Lower lobe of right lung (tissue), 2 donors: ENCODE measurements around the gene SYNE2. TPM values are rescaled to one million over a fixed set of nuclear protein-coding genes. Genes with fewer than 3 reads are reported as not detected.

Experiments used
- ATAC-seq, 2 donors: fragments of 200-7000 bp; cut with Tn5 transposase; one replicate each; pipeline ENCODE4 v1.9.1; 2020 to 2022; ENCODE audit warnings: mild to moderate bottlenecking in 2 of 2, moderate library complexity in 2 of 2
- DNase-seq: peaks from one replicate; pipeline ENCODE4 v3.0.0-alpha.2; 2020
- H3K27ac ChIP-seq: fragments of 200-600 bp; one replicate; pipeline ENCODE4 v1.8.0; 2022
- H3K27me3 ChIP-seq: fragments of 200-600 bp; one replicate; pipeline ENCODE4 v1.8.0; 2022; ENCODE audit warnings: low read depth
- H3K36me3 ChIP-seq: fragments of 200-600 bp; one replicate; pipeline ENCODE4 v1.8.0; 2022; ENCODE audit warnings: mild to moderate bottlenecking
- H3K4me1 ChIP-seq: fragments of 200-600 bp; one replicate; pipeline ENCODE4 v1.8.0; 2022
- H3K4me3 ChIP-seq: fragments of 200-600 bp; one replicate; pipeline ENCODE4 v1.8.0; 2022; ENCODE audit warnings: mild to moderate bottlenecking
- H3K9me3 ChIP-seq: fragments of 200-600 bp; one replicate; pipeline ENCODE4 v1.8.0; 2022
- intact Hi-C: fragments of 100-400 bp; cut with DNase I; formaldehyde crosslinking; loops from one replicate; pipeline ENCODE4 v1.11.0; 2022
- total RNA-seq: library from RNA; stranded (reverse); fragmentation: NEBNext Ultra II Directional; extraction: Animal tissue kit (Norgen Biotek cat#: 25700); gene quantifications from one replicate; pipeline ENCODE4 v1.2.1, GENCODE V29; 2021
- TF ChIP-seq, protein P1 (sequence below): fragments of 200-600 bp; IDR thresholded peaks from one replicate; pipeline ENCODE4 v1.8.0; 2022; ENCODE audit warnings: antibody characterized with exemption, mild to moderate bottlenecking
- donor health status: DM: no; HTN: yes; CAD: no; lungs with severe emphysema.

Gene SYNE2
- total RNA-seq, 1 donor from 2014 or later, result 129 TPM

DNA sequence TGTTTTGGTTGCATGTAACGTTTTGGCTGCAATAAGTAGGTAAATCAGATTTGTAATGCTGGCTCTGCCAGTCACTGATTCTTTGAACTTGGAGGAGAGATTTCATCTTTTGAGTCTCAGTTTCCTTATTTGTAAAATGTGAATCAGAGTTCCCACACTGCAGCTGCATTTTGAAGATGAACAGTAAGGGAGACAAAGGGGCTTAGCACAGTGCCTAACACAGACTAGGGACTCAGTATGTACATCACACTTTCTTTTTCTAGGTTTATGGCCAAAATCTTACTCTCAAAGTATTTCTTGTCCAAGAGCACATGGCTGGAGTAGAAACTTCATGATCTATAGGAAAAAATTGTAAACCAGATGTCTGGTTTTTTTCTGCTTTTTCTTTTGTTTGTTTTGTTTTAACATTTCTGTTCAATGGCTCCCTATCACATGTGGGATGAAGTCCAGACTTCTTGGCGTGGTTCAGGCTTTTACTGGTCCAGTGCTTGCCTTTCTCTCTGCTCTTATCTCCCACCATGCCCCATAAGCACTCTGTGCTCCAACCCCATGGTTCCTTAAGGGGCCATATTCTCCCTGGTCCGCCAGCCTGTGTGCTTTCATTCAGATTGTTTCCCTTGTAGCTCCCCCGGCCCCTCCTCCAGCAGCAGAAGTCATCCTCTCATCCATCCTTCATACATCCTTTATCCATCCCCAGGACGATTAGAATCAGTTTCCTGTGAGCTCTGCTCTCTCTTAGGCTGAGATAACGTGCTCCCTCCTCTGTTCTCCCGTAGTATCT is 58.0 kb downstream of the SYNE2 start:
- intact Hi-C loops, result no loop called here

DNA sequence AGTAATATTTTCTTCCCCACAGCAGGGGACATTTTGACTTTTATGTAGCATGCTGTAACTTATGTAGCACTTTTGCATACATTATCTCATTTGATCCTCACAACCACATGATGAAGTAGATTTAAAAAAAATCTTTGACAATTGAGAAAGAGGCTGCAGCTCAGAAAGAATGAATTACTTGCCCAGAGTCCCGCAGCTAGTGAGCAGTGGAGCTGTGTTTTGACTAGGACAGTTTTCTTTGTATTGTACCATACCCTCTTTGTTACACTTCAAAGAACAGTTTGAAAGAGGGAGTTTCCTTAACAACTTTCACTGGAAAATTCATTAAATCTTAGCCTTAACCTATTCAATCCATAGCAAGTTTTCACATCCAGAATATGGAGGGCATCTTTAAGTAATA is 58.6 kb downstream of the SYNE2 start:
- intact Hi-C loops, result no loop called here
- ATAC-seq (no peak), DNase-seq (no peak)
- no peak overlapping the region for H3K4me3 ChIP-seq
- H3K4me1 ChIP-seq, result peaks cover 21% of the 10 kb centered on the region
- H3K27ac ChIP-seq, result no peak overlapping the region
- no peaks in the 10 kb centered on the region for H3K36me3 ChIP-seq
- no peaks in the 10 kb centered on the region for H3K27me3 ChIP-seq
- TF ChIP-seq, protein P1, sequence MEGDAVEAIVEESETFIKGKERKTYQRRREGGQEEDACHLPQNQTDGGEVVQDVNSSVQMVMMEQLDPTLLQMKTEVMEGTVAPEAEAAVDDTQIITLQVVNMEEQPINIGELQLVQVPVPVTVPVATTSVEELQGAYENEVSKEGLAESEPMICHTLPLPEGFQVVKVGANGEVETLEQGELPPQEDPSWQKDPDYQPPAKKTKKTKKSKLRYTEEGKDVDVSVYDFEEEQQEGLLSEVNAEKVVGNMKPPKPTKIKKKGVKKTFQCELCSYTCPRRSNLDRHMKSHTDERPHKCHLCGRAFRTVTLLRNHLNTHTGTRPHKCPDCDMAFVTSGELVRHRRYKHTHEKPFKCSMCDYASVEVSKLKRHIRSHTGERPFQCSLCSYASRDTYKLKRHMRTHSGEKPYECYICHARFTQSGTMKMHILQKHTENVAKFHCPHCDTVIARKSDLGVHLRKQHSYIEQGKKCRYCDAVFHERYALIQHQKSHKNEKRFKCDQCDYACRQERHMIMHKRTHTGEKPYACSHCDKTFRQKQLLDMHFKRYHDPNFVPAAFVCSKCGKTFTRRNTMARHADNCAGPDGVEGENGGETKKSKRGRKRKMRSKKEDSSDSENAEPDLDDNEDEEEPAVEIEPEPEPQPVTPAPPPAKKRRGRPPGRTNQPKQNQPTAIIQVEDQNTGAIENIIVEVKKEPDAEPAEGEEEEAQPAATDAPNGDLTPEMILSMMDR, result no peak
- H3K9me3 ChIP-seq, result no peaks in the 10 kb centered on the region

More for the DNA sequence above, 58.0 kb downstream of the SYNE2 start:
- DNase-seq (no peak), ATAC-seq (no peak)
- Histone ChIP-seq H3K27me3 (no peaks in the 10 kb centered on the region), H3K36me3 (no peaks in the 10 kb centered on the region), H3K9me3 (no peaks in the 10 kb centered on the region), H3K4me1 (peaks cover 21% of the 10 kb centered on the region), H3K4me3 (no peak overlapping the region), H3K27ac (no peak overlapping the region)
- TF ChIP-seq, protein P1, result no peak

DNA sequence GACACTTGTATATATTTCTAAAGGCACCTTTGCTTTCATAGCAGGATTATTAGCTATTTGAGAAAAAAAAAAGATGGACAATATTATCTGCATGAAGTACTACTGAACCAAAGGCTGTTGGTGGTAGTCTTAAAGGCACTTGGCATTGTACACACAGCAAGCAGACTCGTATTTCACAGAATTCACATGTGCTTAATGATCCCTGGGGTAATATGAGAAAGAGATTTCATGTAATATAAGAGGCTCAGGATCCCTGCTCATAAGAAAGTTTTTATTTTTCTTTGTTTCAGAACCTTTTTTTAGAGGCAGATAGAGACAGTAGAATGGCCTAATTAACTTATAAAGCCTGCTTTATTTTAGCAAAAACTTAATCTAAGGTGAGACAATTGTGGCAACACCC is 59.5 kb downstream of the SYNE2 start:
- no peak overlapping the region for H3K4me3 ChIP-seq
- H3K4me1 ChIP-seq, result peaks cover 21% of the 10 kb centered on the region
- ATAC-seq (no peak), DNase-seq (no peak)
- H3K9me3 ChIP-seq, result no peaks in the 10 kb centered on the region
- no peaks in the 10 kb centered on the region for H3K27me3 ChIP-seq
- intact Hi-C loops, result no loop called here
- TF ChIP-seq, protein P1, result no peak
- H3K27ac ChIP-seq, result no peak overlapping the region
- H3K36me3 ChIP-seq, result no peaks in the 10 kb centered on the region

DNA sequence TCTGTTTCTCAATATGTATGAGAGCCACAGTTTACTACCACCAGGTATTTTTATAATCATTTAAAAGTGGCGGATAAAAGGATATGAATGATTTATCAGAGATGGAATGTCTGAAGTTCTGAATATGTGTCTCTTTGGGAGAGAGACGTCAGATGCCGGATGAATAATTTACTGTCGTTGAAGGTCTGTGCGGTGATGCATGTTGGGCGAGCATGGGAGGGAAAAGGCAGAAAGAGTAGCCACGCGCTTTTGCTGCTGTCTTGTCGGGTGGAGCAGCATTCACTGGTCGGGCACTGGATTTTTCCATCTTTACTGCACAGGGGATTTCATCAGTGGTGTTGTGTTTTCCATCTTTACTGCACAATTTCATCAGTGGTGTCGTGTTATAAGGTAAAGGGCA is 65.6 kb downstream of the SYNE2 start:
- DNase-seq (no peak), ATAC-seq (no peak)
- intact Hi-C loops, result no loop called here
- Histone ChIP-seq H3K27me3 (no peaks in the 10 kb centered on the region), H3K27ac (no peak overlapping the region), H3K4me3 (no peak overlapping the region), H3K36me3 (no peaks in the 10 kb centered on the region), H3K4me1 (peaks cover 3% of the 10 kb centered on the region), H3K9me3 (no peaks in the 10 kb centered on the region)
- TF ChIP-seq, protein P1, result no peak

DNA sequence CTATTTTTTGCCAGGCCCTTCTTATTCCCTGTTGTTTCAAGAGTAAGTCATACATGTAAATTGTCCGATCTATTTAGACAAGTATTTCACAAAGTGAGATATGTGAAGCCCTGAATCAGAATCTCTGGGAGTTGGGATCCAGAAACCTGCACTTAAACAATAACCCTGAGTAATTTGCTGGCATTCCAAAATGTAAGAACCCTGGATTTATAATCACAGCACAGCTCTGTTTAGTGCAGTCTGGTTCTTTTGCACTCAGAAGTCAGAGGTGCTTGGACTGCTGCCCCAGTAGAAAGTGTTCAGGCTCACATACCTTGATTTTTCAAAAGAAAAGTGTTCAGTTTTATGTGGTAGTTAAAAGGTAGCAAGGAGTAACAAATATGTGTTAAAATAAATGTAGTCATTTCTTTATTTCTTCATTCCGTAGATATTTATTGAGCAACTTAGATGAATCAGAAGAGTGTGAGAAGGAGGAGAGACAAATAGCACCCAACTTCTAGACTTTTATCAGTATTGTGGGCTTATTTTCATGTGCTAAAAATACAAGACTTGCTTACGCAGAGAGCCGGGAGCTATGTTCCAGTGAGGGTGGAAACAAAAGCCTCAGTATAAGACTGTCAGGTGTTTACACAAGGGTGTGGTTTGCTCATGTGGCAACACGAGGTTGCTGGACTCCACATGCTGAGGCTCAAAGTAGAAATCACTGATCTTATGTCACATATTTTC is 70.1 kb downstream of the SYNE2 start:
- peak; percentile 93 to 96 for ATAC-seq
- Histone ChIP-seq H3K36me3 (no peaks in the 10 kb centered on the region), H3K4me3 (no peak overlapping the region), H3K9me3 (no peaks in the 10 kb centered on the region), H3K27ac (peak overlapping the region; percentile 56), H3K27me3 (no peaks in the 10 kb centered on the region), H3K4me1 (peaks cover 7% of the 10 kb centered on the region)
- intact Hi-C loops, result no loop called here
- TF ChIP-seq, protein P1, result no peak
- DNase-seq, result peak; percentile 49
